HG03457 (cell line): ENCODE data around the gene MYCBPAP.
"Not testable (repeated sequence)": the region's sequence is repeated elsewhere in the genome, so short reads cannot be mapped to it uniquely, and the experiment has no call there.

Source experiments
- ATAC-seq: cut with Tn5 transposase; IDR thresholded peaks from one replicate; pipeline ENCODE4 v1.9.1; 2021; ENCODE audit warnings: moderate number of reproducible peaks; ENCODE audit not compliant: unreplicated experiment

The MYCBPAP gene

DNA sequence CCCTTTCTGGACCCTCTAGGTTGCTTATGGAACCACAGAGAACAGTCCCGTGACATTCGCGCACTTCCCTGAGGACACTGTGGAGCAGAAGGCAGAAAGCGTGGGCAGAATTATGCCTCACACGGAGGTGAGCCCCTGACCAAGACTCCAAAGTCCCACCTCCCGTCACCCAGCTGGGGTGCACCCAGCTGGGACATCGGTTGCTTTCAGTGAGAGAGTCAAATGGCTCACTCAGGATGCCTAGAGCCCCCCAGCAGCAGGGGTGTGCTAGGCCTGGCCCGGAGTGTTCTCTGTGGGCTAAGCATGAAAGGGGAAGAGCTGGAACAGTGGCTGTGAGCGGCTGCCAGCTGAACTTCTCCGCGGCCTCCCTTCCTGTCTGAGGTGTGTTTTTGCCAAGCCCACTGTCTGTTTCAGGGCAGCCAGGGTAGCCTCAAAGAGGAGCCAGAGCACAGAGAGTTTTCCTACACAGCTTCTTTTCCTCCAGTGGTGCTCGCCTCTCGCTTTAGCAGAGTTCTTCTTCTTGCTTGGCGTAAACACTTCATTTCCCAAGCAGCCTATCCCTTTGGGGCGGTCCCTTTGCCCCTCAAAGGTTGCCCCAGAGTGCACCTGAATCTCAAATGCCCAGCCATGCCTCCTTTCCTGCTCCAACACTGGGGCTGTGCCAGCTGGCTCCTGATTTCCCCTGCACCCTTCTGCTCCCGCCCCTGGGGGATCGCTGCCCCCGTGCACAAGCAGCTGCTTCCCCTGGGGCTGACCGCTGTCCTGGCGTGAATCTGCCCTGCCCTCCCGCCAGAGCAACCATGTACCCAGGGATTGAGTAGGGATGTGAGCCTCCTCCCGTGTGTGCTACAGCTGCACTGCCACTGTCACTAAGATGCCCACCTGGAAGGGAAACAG, 37.0 kb upstream of the MYCBPAP start:
- no peak for ATAC-seq

DNA sequence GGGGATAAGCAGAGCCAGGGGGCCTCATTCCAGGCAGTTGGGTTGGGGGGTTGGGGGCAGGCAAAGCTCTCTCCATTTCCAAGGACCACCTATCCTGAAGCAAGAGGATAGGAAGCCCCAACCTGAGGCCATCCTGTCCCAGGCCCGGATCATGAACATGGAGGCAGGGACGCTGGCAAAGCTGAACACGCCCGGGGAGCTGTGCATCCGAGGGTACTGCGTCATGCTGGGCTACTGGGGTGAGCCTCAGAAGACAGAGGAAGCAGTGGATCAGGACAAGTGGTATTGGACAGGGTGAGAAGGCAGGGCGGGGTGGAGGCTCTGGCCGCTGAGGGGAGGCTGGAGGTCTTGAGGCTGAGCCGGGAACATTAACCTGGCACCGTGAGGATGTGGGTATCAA, 36.0 kb upstream of the MYCBPAP start:
- ATAC-seq = no peak

DNA sequence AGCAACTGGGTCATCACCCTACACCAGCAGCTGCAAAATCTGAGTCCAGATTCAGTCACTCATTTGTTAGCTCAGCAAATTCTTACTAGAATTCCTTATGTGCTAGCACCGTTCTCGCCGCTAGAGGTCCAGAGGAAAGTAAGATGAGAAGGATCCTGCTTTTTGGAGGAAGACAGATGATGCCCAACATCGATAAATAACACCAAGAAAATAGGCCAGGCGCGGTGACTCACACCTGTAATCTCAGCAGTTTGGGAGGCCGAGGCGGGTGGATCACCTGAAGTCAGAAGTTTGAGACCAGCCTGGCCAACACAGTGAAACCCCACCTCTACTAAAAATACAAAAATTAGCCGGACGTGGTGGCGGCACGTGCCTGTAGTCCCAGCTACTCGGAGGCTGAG, 35.5 kb upstream of the MYCBPAP start:
- not testable (repeated sequence) for ATAC-seq

DNA sequence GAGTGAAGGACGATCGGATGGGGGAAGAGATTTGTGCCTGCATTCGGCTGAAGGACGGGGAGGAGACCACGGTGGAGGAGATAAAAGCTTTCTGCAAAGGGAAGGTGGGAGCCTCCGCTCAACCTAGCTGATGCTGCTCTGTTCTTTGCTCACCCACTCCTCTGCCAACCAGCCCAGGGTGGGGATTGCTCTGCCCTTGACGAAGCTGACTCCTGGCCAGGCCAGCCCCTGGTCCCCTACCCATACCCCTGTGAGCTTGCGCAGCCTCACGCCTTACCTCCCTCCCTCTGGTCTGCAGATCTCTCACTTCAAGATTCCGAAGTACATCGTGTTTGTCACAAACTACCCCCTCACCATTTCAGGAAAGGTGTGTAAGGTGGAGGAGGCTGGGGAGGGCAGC, 34.3 kb upstream of the MYCBPAP start:
- no peak for ATAC-seq

DNA sequence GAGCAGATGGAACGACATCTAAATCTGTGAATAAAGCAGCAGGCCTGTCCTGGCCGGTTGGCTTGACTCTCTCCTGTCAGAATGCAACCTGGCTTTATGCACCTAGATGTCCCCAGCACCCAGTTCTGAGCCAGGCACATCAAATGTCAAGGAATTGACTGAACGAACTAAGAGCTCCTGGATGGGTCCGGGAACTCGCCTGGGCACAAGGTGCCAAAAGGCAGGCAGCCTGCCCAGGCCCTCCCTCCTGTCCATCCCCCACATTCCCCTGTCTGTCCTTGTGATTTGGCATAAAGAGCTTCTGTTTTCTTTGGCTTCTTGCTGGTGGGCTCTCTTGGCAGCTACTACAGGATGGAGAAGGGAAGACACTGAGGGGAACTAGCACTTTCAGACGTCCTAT, 33.7 kb upstream of the MYCBPAP start:
- no peak for ATAC-seq

DNA sequence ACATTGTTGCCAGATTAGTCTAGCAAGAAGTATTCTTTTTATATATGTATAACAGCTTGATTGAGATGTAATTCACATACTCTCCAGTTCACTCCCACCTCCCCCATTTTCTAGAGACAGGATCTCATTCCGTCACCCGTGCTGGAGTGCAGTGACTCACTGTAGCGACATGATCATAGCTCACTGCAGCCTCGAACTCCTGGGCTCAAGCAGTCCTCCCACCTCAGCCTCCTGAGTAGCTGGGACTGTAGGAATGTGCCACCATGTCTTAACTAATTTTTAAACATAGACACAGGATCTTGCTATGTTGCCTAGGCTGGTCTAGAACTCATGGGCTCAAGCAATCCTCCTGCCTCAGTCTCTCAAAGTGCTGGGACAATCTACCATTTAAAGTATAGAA, 32.9 kb upstream of the MYCBPAP start:
- no peak for ATAC-seq

DNA sequence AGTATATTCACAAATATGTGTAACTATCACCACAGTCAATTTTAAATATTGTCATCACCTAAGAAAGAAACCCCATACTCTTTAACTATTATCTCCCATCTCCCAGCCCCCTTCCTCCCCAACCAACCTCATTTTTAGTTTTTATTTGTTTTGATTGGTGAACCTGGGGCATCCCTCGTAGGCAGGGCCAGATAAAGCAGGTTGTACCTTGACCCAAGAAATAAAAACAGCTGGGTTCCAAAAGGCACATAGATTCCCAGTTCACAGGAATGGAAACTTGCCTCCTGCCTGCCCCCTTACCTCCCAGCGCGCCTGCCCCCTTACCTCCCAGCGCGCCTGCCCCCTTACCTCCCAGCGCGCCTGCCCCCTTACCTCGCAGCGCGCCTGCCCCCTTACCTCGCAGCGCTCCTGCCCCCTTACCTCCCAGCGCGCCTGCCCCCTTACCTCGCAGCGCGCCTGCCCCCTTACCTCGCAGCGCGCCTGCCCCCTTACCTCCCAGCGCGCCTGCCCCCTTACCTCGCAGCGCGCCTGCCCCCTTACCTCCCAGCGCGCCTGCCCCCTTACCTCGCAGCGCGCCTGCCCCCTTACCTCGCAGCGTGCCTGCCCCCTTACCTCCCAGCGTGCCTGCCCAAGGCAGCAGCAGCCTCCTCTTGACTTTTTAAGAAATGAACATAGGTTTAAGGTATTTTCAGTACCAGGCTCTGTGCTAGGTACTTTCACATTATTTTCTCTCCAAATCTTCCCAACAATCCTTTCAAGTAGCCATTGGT, 32.3 kb upstream of the MYCBPAP start:
- ATAC-seq = not testable (repeated sequence)

DNA sequence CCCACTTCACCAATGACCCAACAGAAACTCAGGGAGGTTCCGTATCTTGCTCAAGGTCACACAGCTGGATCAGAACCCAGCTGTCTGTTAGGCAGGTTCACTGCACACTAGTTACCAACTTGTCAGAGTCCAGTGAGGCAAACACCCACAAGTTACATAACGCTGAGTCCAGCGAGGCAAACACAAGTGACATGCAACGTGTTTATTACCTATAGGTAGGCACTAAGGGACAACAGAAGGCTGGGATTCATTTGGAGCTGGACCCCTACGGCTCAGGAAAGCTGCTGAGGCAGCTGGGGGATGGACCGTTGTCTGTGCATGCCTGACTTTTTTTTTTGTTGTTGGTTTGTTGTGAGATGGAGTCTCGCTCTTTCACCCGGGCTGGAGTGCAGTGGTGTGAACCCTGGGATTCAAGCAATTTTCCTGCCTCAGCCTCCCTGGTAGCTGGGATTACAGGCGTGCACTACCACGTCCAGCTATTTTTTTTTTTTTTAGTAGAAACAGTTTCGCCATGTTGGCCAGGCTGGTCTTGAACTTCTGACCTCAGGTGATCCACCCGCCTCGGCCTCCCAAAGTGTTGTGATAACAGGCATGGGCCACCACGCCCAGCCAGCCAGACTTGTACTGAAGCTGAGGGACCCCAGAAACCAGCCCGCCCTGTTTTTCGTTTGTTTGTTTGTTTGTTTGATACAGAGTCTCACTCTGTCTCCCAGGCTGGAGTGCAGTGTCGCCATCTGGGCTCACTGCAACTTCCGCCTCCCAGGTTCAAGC, 31.5 kb upstream of the MYCBPAP start:
- ATAC-seq = no peak

DNA sequence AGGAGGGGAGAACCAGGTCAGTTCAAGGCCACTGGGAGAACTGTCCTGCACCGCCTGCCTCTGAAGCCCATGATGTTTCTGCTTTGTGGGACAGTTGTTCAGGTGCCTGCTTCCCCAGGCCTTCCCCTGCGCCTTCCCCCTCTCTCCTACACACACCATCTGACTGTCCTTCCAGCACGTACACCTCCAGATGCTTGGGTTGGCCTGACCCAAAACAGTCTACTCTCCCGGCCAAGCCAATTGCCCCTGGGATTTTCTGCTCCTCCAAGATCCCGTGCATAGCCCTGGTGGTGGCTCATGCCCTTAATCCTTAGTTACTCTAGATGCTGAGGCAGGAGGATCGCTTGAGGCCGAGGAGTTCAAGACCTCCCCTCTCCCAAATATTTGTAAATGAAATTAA, 30.3 kb upstream of the MYCBPAP start:
- no peak for ATAC-seq

DNA sequence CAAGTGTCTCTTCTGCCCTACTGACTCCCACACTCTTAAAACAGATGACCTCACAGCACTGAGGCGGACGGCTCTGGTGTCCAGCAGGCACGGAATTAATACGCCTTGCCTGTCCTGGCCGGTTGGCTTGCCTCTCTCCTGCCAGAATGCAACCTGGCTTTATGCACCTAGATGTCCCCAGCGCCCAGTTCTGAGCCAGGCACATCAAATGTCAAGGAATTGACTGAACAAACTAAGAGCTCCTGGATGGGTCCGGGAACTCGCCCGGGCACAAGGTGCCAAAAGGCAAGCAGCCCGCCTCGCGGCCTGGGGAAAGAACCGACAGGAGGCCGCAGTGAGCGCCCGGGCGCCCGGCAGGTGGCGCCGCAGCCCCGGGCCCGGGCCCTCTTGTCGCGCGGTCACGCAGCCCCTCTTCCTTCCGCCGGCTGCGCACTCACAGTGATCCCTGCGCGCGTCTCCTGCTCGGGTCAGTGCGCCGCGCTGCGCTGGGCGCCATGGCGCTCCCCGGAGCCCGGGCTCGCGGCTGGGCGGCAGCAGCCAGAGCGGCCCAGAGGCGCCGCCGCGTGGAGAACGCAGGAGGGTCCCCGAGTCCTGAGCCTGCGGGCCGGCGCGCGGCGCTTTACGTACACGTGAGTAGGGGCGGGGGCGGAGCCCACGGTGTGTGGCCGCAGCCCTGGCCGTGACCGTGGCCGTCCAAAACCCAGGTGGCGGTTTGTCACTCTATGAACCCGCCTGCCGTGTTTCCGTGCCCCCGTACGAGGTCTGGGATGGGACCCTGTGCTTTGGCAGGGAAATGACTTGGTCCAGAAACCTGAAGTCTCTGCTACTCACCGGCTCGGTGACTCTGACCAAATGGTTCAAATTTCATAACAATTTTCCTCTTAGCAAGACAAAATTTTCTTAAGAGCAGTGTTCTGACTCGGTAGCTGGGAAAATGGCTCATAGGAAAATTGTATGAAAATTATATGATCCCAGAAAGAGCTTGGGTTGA, 29.6 kb upstream of the MYCBPAP start, which contains the start of gene RSAD1:
TSS of gene RSAD1 (plus strand) at position 470 of the 991 bp plus-strand sequence. CDS start at position 495, 25 bp downstream.
- ATAC-seq = peak; percentile 75

DNA sequence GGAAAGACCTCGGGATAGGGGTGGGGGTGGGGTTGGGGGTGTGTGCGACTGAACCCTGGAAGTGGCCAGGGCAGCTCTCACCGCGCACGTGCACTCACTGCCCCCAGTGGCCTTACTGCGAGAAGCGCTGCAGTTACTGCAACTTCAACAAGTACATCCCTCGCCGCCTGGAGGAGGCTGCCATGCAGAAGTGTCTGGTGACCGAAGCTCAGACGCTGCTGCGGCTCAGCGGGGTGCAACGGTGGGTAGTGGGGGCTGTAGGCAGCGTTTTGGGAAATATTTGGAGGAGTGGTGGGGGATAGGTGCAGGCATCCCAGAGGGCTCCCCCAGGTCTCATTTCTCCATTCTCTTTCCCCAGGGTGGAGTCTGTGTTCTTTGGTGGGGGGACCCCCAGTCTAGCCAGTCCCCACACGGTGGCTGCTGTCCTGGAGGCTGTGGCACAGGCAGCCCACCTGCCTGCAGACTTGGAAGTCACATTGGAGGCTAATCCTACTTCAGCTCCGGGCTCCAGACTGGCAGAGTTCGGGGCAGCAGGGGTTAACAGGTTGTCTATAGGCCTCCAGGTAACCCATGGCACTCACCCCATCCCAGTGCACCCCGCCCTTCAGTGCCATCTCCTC, 28.6 kb upstream of the MYCBPAP start:
- ATAC-seq = no peak

DNA sequence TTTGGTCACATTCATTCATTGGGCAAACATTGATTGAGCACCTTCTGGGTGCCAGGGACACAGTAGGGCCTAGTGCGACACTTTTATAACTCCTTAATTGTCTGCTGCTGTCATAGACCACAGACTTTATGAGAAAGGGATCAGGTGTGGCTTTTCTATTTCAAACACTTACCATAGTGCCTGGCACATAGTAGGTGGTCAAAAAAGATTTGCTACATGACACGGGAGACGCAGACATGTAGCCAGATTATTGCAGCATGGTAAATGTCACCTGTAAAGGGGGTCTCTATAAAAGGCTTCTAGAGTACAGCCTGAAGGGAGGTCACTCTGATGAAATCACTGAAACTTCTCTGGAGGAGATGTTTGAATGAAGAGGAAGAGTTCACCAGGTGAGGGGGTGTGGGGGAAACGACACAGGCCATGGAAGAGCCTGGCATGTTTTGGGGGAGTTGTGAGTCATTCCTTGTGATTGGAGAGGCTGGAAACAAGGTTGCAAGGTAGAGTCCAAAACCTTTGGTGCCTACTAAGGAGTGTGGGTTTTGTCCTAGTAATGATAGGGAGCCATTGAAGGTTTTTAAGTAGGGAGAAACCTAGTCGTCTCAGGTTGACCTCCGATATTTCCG, 28.0 kb upstream of the MYCBPAP start:
- ATAC-seq = no peak

DNA sequence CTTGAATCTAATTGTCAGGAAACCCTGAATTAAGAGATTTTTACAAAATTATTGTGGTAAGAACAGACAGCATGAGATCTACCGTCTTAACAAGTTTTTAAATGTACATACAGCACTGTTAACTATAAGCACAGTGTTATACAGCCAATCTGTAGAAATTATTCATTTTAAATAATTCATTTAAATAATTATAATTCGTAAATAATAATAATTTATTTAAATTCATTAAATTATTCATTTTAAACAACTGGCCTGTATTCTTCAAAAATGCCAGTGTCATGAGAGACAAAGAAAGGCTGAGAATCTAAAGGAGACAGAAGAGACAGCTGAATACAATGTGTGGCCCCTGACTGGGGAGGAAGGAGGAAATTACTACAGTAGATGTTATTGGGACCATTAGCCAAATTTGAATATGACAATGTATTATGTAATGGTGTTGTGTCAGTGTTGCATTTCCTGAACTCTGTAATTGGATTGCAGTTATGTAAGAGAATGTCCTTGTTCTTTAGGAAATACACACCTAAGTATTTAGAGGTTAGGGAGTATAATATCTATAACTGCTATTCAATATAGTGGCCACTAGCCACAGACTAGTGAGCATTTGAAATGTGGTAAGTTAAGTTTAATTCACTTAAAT, 27.3 kb upstream of the MYCBPAP start:
- ATAC-seq = no peak

DNA sequence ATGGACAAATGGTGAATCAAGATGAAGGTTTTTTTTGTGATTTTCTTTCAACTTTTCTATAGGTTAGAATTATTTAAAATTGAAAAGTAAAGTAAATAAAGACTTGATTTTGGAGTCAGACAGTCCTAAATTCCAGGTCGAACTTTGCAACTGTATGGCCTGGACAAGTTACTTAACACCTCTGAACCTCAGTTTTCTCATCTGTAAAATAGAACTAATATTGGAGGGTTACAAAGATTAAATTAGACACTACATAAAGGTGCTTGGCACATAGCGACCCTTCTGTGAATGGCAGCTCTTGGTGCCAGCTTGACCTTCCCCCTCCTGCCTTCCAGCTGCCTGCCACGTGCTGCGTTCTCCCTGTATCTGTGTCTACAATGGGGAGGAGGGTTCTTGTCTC, 26.6 kb upstream of the MYCBPAP start:
- ATAC-seq = no peak

DNA sequence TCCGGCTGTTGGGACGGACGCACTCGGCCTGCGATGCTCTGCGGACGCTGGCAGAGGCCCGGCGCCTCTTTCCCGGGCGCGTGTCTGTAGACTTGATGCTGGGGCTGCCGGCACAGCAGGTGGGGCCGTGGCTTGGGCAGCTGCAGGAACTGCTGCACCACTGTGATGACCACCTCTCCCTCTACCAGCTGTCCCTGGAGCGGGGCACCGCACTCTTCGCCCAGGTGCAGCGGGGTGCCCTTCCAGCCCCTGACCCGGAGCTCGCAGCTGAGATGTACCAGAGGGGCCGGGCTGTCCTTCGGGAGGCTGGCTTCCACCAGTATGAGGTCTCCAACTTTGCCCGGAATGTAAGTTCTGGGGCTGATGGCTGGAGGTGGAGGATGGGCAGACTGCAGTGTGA, 26.1 kb upstream of the MYCBPAP start:
- no peak for ATAC-seq

DNA sequence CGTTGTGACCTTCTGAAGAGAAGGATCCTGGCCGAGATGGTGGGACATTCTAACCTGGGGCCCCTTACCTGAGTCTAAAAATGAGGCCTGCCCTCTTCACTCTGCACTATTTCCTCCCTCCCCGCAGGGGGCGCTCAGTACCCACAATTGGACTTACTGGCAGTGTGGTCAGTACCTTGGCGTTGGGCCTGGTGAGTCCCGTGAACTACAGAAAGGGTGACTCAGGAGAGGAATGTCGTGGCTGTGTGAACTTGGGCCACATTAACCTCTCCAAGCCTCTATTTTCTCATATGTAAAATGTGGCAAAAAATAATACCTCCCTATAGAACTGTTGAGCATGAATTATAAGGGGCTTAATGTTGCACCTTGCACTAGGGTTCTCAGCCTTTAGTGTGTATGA, 25.7 kb upstream of the MYCBPAP start:
- ATAC-seq = no peak

DNA sequence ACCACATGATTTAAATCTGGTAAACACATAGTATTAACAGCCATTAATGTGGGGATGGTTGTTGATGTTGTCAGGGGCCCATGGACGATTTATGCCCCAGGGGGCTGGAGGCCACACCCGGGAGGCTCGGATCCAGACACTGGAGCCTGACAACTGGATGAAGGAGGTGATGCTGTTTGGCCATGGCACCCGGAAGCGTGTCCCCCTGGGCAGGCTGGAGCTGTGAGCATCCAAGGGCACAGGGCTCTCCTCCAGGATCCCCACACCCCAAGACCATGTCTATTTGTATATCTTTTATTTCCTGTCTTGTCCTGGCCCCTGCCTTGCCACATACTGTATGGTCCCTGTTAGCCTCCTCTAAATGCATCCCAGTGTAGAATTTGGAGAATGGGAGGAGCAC, 25.0 kb upstream of the MYCBPAP start:
- ATAC-seq = no peak

DNA sequence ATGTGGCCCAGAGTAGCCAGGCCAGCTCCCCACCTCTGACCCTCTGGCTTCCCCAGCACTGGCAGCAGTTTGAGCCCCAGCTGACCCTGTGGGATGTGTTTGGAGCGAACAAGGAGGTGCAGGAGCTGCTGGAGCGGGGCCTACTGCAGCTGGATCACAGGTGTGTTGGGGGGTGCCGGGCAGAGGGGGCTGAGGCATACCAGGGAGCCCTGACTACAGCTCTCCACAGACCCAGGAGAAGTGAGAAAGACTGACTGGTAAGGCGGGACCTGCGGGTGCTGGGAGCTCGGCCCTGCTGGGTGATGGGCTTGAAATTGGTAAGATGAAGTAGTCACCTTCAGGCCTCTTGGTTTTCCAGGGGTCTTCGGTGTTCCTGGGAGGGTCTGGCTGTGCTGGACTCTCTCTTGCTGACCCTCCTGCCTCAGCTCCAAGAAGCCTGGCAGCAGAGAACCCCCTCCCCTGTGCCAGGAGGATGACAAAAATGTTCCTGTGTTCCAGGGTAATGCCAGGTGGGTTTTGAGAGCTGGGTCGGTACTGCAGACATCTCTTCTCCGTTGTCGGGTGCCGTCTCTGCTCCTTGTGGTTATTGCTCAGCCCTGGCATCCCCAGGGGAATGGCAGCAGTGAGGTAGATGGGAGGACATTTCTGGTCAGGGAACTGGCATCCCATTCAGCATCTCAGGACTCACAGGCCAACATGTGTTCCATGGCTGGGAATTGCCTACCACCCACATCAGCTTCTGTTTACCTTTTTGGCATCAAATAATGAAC, 23.7 kb upstream of the MYCBPAP start:
- ATAC-seq = no peak
